Caco-2 (cell line): ENCODE data around the gene RNU2-63P. TPM values are rescaled to one million over a fixed set of nuclear protein-coding genes. Genes with fewer than 3 reads are reported as not detected.
"Not testable (repeated sequence)": the region's sequence is repeated elsewhere in the genome, so short reads cannot be mapped to it uniquely, and the experiment has no call there.

Source experiments
- BruUV-seq: library from RNA; stranded (reverse); fragments of 400-500 nt; replicated peaks from 2 replicates; lab custom pipeline; 2021; lab: Mats Ljungman, UMichigan
- CTCF ChIA-PET: fragments of 300-600 bp; sonication (Branson Sonifier 250); formaldehyde crosslinking; loops from one replicate; lab custom pipeline; 2022; ENCODE audit warnings: antibody characterized with exemption; lab: Charles Lee
- POLR2A ChIA-PET: fragments of 300-600 bp; sonication (Branson Sonifier 250); formaldehyde crosslinking; loops from one replicate; lab custom pipeline; 2022; ENCODE audit warnings: antibody characterized with exemption; lab: Charles Lee
- DNase-seq, 2 experiments: peaks; one replicate each; pipeline versions ENCODE4 v3.0.0 to v3.0.0-alpha.2; 2020 to 2022
- H3K27me3 ChIP-seq: replicated peaks from 2 replicates; pipeline ENCODE4 v1.6.0; 2011; ENCODE audit warnings: low read length; ENCODE audit not compliant: control insufficient read depth, insufficient read depth
- H3K36me3 ChIP-seq: 2 replicates; pipeline ENCODE4 v1.5.1; 2011; ENCODE audit warnings: low read length; ENCODE audit not compliant: control insufficient read depth, insufficient read depth
- H3K4me1 ChIP-seq: fragments of 250-450 bp; sonication (Bioruptor Pico); 2 replicates; pipeline ENCODE4 v1.5.1; 2020; ENCODE audit warnings: mild to moderate bottlenecking
- H3K4me3 ChIP-seq: 2 replicates; pipeline ENCODE4 v1.5.1; 2011; ENCODE audit warnings: low read depth, mild to moderate bottlenecking, control low read depth, low read length
- H3K9me3 ChIP-seq: fragments of 250-450 bp; sonication (Bioruptor Pico); 2 replicates; pipeline ENCODE4 v1.5.1; 2020; ENCODE audit warnings: mild to moderate bottlenecking, moderate library complexity
- H3K27ac Mint-ChIP-seq: one replicate; pipeline ENCODE4 v1.8.0; 2022; ENCODE audit warnings: mixed read lengths; ENCODE audit not compliant: unreplicated experiment
- H3K27me3 Mint-ChIP-seq: one replicate; pipeline ENCODE4 v1.8.0; 2022; ENCODE audit warnings: mixed read lengths; ENCODE audit not compliant: insufficient read depth, unreplicated experiment
- H3K36me3 Mint-ChIP-seq: one replicate; pipeline ENCODE4 v1.8.0; 2022; ENCODE audit warnings: mild to moderate bottlenecking, mixed read lengths; ENCODE audit not compliant: insufficient read depth, unreplicated experiment
- H3K4me1 Mint-ChIP-seq: one replicate; pipeline ENCODE4 v1.8.0; 2022; ENCODE audit warnings: low read depth, mixed read lengths; ENCODE audit not compliant: unreplicated experiment
- H3K4me3 Mint-ChIP-seq: one replicate; pipeline ENCODE4 v1.8.0; 2022; ENCODE audit warnings: mild to moderate bottlenecking, moderate library complexity, mixed read lengths; ENCODE audit not compliant: unreplicated experiment
- H3K9me3 Mint-ChIP-seq: one replicate; pipeline ENCODE4 v1.8.0; 2022; ENCODE audit warnings: mixed read lengths; ENCODE audit not compliant: unreplicated experiment
- CTCF ChIP-seq, 2 experiments: fragments of 200-600 bp in 1 of 2; IDR thresholded peaks; 1 replicate in 1 of 2; 2 replicates in 1 of 2; pipeline versions ENCODE4 v1.5.1 to v1.8.0; 2011 to 2022; ENCODE audit warnings: antibody characterized with exemption in 1 of 2, control low read depth in 1 of 2, inconsistent platforms in 1 of 2, low read depth in 1 of 2, low read length in 1 of 2, mild to moderate bottlenecking in 1 of 2, moderate library complexity in 1 of 2; ENCODE audit not compliant: insufficient read depth in 1 of 2, severe bottlenecking in 1 of 2, unreplicated experiment in 1 of 2
- intact Hi-C: fragments of 100-400 bp; cut with micrococcal nuclease; formaldehyde crosslinking; loops from one replicate; pipeline ENCODE4 v1.10.0; 2022; ENCODE audit not compliant: unreplicated experiment
- total RNA-seq: library from RNA; stranded (reverse); gene quantifications from 2 replicates; pipeline ENCODE4 v1.2.3, GENCODE V29; 2022

The RNU2-63P gene
- total RNA-seq, 1 experiment from 2014 or later = 19.4 TPM

DNA sequence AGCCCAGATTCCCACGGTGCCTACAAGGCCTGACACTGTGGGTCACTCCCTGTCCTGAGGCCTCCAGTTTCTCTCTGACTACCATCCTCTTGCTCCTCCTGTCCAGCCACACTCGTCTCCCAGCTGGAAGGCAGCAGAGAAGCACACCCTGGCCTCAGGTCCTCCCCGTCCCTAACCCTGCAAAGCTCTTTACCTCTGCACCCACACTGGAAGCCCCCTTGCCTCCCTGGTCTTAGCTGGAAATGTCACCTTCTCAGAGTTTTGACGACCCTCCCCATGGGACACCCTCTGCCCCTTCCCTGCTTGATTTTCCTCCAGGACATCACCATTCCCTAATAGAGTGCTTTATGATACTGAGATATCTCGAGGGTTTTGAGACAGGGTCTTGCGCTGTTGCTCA, 10.6 kb downstream of the RNU2-63P start:
- no TSS peak for BruUV-seq
- H3K9me3 ChIP-seq = no peaks in the 10 kb centered on the region
- ChIA-PET POLR2A (no interaction called here), CTCF (no interaction called here)
- no peaks in the 10 kb centered on the region for H3K9me3 Mint-ChIP-seq
- H3K27me3 ChIP-seq = no peaks in the 10 kb centered on the region
- no peaks in the 10 kb centered on the region for H3K36me3 ChIP-seq
- no peak overlapping the region for H3K4me3 ChIP-seq
- H3K27me3 Mint-ChIP-seq = no peaks in the 10 kb centered on the region
- no peaks in the 10 kb centered on the region for H3K4me1 Mint-ChIP-seq
- no peaks in the 10 kb centered on the region for H3K4me1 ChIP-seq
- TF ChIP-seq CTCF (IDR thresholded peaks at IDR 0.05; ENCODE audit: insufficient read depth in 1 of 2, low read depth in 1 of 2, low read length in 1 of 2, severe bottlenecking in 1 of 2, unreplicated experiment in 1 of 2) = no peak
- H3K36me3 Mint-ChIP-seq = peaks cover 6% of the 10 kb centered on the region
- no peak for DNase-seq
- H3K27ac Mint-ChIP-seq = no peak overlapping the region
- intact Hi-C loops = no loop called here
- no peak overlapping the region for H3K4me3 Mint-ChIP-seq

- Mint-ChIP-seq H3K9me3 (no peaks in the 10 kb centered on the region), H3K36me3 (peaks cover 6% of the 10 kb centered on the region), H3K4me3 (no peak overlapping the region), H3K27ac (no peak overlapping the region), H3K27me3 (no peaks in the 10 kb centered on the region), H3K4me1 (no peaks in the 10 kb centered on the region)
- no peak overlapping the region for H3K4me3 ChIP-seq
- no peak for DNase-seq
- BruUV-seq = no TSS peak
- no peaks in the 10 kb centered on the region for H3K27me3 ChIP-seq
- H3K4me1 ChIP-seq = no peaks in the 10 kb centered on the region
- H3K36me3 ChIP-seq = no peaks in the 10 kb centered on the region
- ChIA-PET CTCF (no interaction called here), POLR2A (no interaction called here)
- no peak for TF ChIP-seq CTCF (IDR thresholded peaks at IDR 0.05; ENCODE audit: insufficient read depth in 1 of 2, low read depth in 1 of 2, low read length in 1 of 2, severe bottlenecking in 1 of 2, unreplicated experiment in 1 of 2)
- intact Hi-C loops = no loop called here
- no peaks in the 10 kb centered on the region for H3K9me3 ChIP-seq
Measured at GRCh38 chr2:88003074-88003755, 13.1 kb downstream of the RNU2-63P start.

- Mint-ChIP-seq H3K4me1 (no peaks in the 10 kb centered on the region), H3K27ac (no peak overlapping the region), H3K9me3 (no peaks in the 10 kb centered on the region), H3K36me3 (peaks cover 6% of the 10 kb centered on the region), H3K27me3 (no peaks in the 10 kb centered on the region), H3K4me3 (no peak overlapping the region)
- no peak for DNase-seq
- Histone ChIP-seq H3K4me3 (no peak overlapping the region), H3K4me1 (no peaks in the 10 kb centered on the region), H3K9me3 (no peaks in the 10 kb centered on the region), H3K36me3 (no peaks in the 10 kb centered on the region), H3K27me3 (no peaks in the 10 kb centered on the region)
- POLR2A ChIA-PET = no interaction called here
- CTCF ChIA-PET = interaction anchor here (0.6 to 0.9 kb wide), 3 partner anchors 14 to 58 kb away, joined by 3 to 5 read pairs (median 3); partner anchors contain the start of gene RNU2-63P
- intact Hi-C loops = no loop called here
- no TSS peak for BruUV-seq
- no peak for TF ChIP-seq CTCF (IDR thresholded peaks at IDR 0.05; ENCODE audit: insufficient read depth in 1 of 2, low read depth in 1 of 2, low read length in 1 of 2, severe bottlenecking in 1 of 2, unreplicated experiment in 1 of 2)
Measured at GRCh38 chr2:88002359-88002707, 14.0 kb downstream of the RNU2-63P start.

DNA sequence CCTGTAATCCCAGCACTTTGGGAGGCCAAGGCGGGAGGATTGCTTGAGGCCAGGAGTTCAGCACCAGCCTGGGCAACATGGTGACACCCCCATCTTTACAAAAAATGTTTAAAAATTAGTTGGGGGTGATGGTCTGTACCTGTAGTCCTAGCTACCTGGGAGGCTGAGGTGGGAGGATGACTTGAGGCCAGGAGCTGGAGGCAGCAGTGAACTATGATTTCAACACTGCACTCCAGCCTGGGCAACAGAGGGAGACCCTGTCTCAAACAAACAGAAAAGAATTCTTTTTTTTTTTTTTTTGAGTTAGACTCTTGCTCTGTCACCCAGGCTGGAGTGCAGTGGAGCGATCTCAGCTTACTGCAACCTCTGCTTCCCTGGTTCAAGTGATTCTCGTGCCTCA, 15.9 kb downstream of the RNU2-63P start:
- CTCF ChIA-PET, BruUV-seq: not testable (repeated sequence)

More for the DNA sequence above, 15.9 kb downstream of the RNU2-63P start:
- H3K4me3 Mint-ChIP-seq, H3K36me3 Mint-ChIP-seq, H3K27ac Mint-ChIP-seq, intact Hi-C loops, H3K9me3 ChIP-seq, DNase-seq, H3K4me1 ChIP-seq, H3K27me3 Mint-ChIP-seq, H3K4me3 ChIP-seq, H3K27me3 ChIP-seq, H3K9me3 Mint-ChIP-seq, H3K36me3 ChIP-seq, H3K4me1 Mint-ChIP-seq: not testable (repeated sequence)
- POLR2A ChIA-PET = interaction anchor here (0.7 kb wide), 1 partner anchor 15 kb away, joined by 3 read pairs; no protein-coding TSS in a partner anchor
